ENCODE results near the gene RAB11B. TPM values are rescaled to one million over a fixed set of nuclear protein-coding genes. Genes with fewer than 3 reads are reported as not detected.
A peak's percentile ranks its signal among the peaks of the same experiment; 100 is the strongest.

The RAB11B gene
- total and polyA plus RNA-seq, 2 of the 13 experiments (the other 11 are each of a cell fraction or from before 2014, with no cell fraction given): 6.0 to 28.4 TPM

DNA sequence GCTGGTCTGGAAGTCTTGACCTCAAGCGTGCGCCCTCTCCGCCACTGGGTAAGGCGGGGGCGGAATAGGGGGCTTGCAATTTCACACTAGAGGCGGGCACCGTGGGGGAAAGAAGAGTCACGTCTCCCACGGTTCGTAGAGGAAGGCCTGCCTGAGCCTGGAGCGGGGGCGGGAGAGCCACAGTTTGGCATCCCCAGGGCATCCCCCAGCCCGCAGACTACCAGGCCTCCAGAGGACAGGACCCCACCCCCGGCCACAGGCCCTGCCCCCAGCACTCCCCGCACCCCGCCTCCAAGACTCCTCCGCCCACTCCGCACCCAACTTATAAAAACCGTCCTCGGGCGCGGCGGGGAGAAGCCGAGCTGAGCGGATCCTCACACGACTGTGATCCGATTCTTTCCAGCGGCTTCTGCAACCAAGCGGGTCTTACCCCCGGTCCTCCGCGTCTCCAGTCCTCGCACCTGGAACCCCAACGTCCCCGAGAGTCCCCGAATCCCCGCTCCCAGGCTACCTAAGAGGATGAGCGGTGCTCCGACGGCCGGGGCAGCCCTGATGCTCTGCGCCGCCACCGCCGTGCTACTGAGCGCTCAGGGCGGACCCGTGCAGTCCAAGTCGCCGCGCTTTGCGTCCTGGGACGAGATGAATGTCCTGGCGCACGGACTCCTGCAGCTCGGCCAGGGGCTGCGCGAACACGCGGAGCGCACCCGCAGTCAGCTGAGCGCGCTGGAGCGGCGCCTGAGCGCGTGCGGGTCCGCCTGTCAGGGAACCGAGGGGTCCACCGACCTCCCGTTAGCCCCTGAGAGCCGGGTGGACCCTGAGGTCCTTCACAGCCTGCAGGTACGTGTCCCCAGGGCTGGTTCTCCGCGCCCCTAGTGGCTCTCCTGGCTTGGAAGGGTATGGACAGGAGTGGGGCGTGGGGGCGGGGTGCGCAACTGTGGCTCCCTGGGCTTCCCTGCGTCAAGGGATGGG, 26.1 kb upstream of the RAB11B start, which contains the start of gene ANGPTL4 (continued):
- TF ChIP-seq MED1 (CRISPR knock-in tag; IDR thresholded peaks at IDR 0.05): peak; percentile 35; the same call in 1 of the 2 replicates
- no peak for TF ChIP-seq EZH2 (conservative IDR thresholded peaks at IDR 0.05; ENCODE audit: low read depth, low read length)
- TF ChIP-seq, protein P1, sequence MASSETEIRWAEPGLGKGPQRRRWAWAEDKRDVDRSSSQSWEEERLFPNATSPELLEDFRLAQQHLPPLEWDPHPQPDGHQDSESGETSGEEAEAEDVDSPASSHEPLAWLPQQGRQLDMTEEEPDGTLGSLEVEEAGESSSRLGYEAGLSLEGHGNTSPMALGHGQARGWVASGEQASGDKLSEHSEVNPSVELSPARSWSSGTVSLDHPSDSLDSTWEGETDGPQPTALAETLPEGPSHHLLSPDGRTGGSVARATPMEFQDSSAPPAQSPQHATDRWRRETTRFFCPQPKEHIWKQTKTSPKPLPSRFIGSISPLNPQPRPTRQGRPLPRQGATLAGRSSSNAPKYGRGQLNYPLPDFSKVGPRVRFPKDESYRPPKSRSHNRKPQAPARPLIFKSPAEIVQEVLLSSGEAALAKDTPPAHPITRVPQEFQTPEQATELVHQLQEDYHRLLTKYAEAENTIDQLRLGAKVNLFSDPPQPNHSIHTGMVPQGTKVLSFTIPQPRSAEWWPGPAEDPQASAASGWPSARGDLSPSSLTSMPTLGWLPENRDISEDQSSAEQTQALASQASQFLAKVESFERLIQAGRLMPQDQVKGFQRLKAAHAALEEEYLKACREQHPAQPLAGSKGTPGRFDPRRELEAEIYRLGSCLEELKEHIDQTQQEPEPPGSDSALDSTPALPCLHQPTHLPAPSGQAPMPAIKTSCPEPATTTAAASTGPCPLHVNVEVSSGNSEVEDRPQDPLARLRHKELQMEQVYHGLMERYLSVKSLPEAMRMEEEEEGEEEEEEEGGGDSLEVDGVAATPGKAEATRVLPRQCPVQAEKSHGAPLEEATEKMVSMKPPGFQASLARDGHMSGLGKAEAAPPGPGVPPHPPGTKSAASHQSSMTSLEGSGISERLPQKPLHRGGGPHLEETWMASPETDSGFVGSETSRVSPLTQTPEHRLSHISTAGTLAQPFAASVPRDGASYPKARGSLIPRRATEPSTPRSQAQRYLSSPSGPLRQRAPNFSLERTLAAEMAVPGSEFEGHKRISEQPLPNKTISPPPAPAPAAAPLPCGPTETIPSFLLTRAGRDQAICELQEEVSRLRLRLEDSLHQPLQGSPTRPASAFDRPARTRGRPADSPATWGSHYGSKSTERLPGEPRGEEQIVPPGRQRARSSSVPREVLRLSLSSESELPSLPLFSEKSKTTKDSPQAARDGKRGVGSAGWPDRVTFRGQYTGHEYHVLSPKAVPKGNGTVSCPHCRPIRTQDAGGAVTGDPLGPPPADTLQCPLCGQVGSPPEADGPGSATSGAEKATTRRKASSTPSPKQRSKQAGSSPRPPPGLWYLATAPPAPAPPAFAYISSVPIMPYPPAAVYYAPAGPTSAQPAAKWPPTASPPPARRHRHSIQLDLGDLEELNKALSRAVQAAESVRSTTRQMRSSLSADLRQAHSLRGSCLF (CRISPR knock-in tag; IDR thresholded peaks at IDR 0.05; ENCODE audit: borderline replicate concordance): no peak
- TF ChIP-seq, protein P2, sequence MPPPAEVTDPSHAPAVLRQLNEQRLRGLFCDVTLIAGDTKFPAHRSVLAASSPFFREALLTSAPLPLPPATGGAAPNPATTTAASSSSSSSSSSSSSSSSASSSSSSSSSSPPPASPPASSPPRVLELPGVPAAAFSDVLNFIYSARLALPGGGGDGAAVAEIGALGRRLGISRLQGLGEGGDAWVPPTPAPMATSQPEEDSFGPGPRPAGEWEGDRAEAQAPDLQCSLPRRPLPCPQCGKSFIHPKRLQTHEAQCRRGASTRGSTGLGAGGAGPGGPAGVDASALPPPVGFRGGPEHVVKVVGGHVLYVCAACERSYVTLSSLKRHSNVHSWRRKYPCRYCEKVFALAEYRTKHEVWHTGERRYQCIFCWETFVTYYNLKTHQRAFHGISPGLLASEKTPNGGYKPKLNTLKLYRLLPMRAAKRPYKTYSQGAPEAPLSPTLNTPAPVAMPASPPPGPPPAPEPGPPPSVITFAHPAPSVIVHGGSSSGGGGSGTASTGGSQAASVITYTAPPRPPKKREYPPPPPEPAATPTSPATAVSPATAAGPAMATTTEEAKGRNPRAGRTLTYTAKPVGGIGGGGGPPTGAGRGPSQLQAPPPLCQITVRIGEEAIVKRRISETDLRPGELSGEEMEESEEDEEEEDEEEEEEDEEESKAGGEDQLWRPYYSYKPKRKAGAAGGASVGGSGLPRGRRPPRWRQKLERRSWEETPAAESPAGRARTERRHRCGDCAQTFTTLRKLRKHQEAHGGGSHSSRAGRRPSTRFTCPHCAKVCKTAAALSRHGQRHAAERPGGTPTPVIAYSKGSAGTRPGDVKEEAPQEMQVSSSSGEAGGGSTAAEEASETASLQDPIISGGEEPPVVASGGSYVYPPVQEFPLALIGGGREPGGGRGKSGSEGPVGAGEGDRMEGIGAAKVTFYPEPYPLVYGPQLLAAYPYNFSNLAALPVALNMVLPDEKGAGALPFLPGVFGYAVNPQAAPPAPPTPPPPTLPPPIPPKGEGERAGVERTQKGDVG (CRISPR knock-in tag; IDR thresholded peaks at IDR 0.05; ENCODE audit: borderline replicate concordance): no peak
- 0 out of 2 replicates have a peak, but pooled peaks have one; percentile 40 for TF ChIP-seq ZNF343 (CRISPR knock-in tag; IDR thresholded peaks at IDR 0.05)
- peak; percentile 72; the same call in 1 of the 2 replicates for TF ChIP-seq ZNF768 (CRISPR knock-in tag; IDR thresholded peaks at IDR 0.05)
- peak; percentile 49; the same call in 1 of the 2 replicates for TF ChIP-seq ZNF878 (CRISPR knock-in tag; IDR thresholded peaks at IDR 0.05)
- no peak for TF ChIP-seq BHLHE40 (IDR thresholded peaks at IDR 0.05; ENCODE audit: low read length)
- TF ChIP-seq ZSCAN29 (CRISPR knock-in tag; conservative IDR thresholded peaks at IDR 0.05): peak; percentile 68; the same call in 1 of the 2 replicates
- 0 out of 2 replicates have a peak, but pooled peaks have one; percentile 14 for TF ChIP-seq KLF9 (CRISPR knock-in tag; IDR thresholded peaks at IDR 0.05; ENCODE audit: low read depth)
- TF ChIP-seq, protein P3, sequence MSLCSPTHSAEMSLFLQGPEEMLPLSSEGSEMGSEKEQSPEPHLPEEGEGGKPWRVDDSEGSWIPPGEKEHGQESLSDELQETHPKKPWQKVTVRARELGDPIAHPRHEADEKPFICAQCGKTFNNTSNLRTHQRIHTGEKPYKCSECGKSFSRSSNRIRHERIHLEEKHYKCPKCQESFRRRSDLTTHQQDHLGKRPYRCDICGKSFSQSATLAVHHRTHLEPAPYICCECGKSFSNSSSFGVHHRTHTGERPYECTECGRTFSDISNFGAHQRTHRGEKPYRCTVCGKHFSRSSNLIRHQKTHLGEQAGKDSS (CRISPR knock-in tag; IDR thresholded peaks at IDR 0.05; ENCODE audit: borderline replicate concordance, low read depth): peak; percentile 44; the same call in 1 of the 2 replicates
- 0 out of 2 replicates have a peak, but pooled peaks have one; percentile 45 for TF ChIP-seq TRIM24 (CRISPR knock-in tag; IDR thresholded peaks at IDR 0.05)
- TF ChIP-seq, protein P4, sequence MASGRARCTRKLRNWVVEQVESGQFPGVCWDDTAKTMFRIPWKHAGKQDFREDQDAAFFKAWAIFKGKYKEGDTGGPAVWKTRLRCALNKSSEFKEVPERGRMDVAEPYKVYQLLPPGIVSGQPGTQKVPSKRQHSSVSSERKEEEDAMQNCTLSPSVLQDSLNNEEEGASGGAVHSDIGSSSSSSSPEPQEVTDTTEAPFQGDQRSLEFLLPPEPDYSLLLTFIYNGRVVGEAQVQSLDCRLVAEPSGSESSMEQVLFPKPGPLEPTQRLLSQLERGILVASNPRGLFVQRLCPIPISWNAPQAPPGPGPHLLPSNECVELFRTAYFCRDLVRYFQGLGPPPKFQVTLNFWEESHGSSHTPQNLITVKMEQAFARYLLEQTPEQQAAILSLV (CRISPR knock-in tag; IDR thresholded peaks at IDR 0.05; ENCODE audit: borderline replicate concordance): peak; percentile 24; the same call in 1 of the 2 replicates
- 0 out of 2 replicates have a peak, but pooled peaks have one; percentile 65 for TF ChIP-seq ZNF782 (CRISPR knock-in tag; IDR thresholded peaks at IDR 0.05; ENCODE audit: borderline replicate concordance)
